Stimulated activated CD4-positive, alpha-beta T cell treated with anti-CD3 and anti-CD28 coated beads, Interleukin-4, amount 100 ng/mL, for 24 hours (primary cell): Measurements from ENCODE around the gene MTUS2.
A peak's percentile ranks its signal among the peaks of the same experiment; 100 is the strongest.

Source experiments
- DNase-seq: peaks from one replicate; pipeline ENCODE4 v3.0.0-alpha.2; 2020

The MTUS2 gene

DNA sequence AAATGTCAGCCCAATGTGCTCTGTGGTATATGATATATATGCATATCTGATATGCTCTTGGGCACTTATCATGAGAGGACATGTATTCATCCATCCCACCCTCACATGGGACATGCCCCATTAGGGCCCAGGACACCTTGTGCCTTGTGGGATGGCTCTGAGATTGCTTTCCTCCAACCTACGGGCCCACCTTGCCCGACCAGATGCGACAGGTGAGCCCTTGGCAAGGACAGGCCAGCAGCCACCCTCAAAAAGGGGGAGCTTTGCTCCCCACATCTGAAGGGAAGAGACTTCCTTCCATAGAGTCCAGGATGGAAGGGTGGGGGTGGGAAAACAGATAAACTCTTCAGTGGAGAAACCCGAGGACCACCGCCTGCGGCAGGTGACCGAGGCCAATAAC, 716.7 kb downstream of the MTUS2 start:
- no peak for DNase-seq

DNA sequence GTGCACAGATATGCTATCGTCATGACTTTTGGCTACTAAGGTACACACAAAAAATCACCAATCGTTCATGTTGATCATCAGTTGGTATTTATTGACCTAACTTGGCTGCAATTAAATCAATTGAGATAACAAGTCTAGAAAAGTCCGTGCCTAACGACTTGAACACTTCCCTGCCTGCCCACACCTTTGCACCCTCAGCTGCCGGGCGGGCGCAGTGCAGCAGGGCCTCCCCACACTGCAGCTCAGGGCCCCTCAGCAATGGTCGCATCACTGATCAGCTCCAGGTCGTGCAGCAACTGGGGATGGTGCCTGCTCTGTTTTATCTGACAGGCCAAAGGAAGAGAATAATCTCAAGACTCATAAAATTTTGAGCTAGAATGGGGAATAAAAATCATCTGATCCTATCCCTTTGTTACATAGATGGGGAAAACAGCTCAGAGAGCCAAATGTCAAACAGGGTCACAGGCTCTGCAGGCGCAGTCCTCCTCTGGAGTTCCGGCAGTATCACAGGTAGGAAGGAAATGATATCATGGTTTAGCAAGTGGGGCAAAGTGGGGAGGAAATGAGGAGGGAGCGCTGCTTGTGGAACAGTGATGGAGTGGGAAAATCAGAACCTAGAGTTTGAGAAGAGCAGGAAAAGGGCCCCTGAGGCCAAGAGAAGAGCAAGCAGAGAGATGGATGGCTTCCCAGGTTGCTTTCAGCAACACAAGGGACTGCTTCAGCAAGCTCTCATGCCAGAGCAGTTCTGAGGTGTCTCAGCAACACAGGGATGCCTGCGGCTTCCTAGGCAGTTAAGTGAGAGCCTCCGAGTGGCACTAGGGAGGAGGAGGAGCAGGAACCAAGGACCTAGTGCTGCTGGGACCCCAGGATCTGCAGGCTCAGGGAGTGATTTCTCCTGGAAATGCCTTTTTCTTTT, 717.9 kb downstream of the MTUS2 start:
- DNase-seq = no peak

DNA sequence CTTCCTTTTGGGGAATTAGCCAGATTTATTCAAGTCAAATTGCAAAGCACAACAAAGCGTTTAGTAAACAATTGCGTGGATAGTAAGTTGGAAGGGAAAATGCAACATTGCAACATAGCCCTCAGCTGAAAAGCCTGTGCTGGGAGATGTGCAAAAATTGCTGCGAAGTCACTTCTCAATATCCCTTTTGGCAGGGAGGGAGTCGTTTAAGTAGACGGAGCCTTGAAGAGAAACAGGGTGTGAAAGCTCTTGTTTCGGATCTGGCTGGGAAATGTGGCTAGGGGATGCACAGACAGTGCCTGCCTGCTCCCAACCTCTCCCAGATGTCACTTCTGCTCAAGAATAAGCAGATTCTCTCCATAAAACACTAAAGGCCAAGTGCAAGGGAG, 718.5 kb downstream of the MTUS2 start:
- no peak for DNase-seq

DNA sequence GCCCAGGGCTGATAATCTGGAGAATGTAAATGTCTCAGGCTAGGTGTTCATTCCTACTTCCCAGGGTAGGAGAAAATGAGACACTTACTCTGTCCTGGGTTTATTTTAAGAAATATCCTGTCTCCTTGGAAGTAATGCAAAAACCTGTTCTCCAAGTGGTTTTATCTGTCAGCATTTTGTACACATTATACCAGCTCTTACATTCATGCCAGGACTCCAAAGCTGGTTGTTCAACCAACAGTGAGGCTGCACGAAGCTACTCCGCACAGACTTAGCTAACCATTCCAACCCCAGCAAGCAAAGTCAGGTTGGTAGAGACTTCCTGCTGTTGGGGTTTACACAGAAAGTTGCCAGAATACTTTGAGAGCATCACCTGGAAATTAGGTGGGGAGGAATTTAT, 719.7 kb downstream of the MTUS2 start:
- DNase-seq = no peak

DNA sequence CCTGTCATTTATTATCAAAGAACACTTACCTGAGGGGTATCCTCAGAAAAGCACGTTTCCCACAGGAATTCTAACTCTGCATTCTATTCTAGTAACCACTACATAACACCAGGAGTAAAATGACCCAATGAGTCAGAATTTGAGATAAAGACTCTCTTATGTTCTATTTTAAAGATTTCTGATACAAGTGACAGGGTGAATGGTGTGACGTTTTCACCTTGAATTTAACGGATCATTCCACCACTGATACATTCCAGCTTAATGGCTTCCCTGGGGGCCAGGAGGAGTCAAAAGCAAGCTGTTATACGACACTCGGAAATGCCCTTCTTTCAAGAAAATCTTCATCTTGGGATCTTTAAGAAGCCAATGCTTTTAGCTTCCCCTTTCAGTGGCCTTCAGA, 720.2 kb downstream of the MTUS2 start:
- DNase-seq = no peak

DNA sequence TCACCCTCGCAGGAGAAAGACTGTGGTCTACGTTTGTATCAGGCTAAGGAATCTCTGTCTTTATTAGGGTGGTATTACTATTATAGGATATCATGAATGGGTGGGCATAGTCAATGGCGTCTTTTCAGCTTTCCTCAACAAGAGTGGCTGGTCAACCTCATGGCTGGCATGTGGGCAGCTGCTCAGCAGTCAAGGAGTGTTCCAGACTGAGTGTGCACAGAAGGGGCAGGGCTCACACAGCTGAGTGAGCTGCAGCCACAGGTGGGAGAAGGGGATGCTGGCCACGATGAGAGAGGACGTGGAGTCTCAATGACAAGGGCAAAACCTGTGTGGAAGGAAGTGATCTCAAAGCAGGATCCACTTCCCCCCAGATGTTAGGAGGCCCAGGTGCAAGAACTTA, 720.7 kb downstream of the MTUS2 start:
- DNase-seq = no peak

DNA sequence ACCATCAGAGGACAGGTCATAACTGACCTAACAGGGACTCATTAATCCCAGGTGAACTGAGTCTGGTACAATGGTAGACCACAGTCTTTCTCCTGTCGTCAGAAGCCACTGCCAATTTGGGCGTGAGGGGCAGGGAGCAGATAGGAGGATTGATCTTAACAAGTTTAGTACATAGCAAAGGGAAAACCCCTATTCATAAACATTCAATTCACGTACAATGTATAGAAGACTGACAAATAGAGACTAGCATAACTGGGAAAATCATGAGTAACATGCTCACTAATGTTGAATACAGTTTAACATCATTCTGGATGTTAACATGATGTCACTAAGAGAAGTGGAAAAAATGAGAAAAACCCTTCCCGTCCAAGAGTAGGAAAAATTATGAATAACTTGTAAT, 721.3 kb downstream of the MTUS2 start:
- DNase-seq = no peak

DNA sequence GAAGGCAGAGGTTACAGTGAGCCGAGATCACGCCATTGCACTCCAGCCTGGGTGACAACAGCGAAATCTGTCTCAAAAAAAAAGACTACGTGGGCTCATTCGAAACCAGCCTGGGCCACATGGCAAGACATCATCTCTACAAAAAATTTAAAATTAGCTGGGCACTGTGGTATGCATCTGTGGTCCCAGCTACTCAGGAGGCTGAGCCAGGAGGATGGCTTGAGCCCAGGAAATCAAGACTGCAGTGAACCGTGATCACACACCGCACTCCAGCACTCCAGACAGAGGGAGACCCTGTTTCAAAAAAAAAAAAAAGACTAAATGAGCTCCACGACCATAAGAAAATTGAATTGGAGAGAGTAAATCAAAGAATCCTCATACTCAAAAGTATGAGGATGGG, 722.2 kb downstream of the MTUS2 start:
- DNase-seq = no peak

DNA sequence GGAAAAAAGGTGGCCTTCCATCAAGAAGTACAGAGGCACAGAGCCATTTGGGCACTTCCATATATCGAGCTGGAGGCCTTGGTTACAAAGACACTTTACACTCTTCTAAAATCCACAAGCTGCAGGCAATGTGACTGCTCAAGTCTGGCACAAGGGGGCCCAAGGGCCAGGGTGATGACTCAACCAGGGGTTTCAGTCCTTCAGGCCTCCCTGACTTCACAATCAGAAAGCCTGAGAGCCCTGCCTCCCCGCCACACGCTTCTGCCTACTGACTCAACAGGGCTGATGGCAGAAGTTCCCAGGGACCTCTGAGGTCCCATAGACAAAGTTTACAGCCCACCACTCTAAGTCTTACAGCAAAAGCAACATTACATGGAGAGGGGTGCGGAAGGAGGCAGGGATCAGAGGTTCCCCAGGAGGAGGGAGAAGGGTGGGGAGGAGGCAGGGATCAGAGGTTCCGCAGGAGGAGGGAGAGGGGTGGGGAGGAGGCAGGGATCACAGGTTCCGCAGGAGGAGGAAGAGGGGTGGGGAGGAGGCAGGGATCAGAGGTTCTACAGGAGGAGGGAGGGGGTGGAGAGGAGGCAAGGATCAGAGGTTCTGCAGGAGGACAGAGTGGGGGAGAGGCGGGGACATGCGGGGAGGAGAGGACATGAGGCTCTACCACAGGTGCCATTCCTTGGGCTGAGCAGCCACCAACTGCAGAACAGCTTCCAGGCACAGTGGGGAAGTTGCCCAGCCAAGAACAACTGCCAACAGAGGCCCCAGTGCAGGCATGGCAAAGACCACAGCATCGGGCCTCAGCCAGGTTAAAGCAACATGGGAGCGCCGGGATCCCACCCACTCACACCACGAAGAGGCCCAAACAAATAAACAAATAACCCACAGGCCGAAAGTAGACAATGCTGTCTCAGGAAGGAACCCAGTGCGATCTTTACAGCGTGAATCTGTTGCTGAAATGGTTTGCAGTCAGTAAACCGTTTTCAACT, 723.4 kb downstream of the MTUS2 start:
- peak; percentile 59 for DNase-seq

DNA sequence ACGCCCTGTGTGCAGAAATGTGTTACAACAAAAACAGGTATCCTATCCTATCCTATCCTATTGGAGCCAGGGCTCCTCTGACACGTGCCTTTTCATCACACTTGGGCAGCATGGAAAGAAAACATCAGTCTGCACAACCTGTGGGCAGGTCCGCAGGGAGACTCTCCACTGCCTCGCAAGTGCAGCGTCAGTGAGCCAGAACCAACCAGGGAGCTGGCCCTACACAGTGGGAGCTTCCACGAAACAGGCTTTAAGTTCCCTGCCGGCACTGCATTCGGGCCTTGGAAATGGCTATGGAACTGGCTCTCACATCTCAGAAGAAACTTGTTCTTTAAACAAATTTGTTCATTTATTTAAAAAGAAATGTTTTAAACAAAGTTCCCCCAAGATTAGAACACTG, 725.8 kb downstream of the MTUS2 start:
- DNase-seq = no peak

DNA sequence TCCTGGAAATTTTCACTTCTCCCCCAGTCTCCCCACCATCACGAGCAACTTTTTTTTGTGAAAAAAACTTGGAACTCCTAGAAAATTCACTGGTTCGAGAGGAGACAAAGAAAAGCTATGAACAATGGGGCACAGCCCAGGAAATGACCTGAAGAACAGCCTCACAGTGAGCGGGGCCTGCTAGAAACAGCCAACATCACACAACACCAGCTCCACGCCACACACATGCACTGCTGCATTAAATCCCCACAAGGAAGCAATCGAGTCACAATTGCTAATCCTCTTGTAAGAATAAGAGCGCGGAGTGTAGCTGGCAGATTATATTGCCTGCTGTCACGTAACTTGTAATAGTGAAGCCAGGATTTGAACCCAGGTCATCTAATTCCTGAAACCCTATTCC, 726.5 kb downstream of the MTUS2 start:
- no peak for DNase-seq

DNA sequence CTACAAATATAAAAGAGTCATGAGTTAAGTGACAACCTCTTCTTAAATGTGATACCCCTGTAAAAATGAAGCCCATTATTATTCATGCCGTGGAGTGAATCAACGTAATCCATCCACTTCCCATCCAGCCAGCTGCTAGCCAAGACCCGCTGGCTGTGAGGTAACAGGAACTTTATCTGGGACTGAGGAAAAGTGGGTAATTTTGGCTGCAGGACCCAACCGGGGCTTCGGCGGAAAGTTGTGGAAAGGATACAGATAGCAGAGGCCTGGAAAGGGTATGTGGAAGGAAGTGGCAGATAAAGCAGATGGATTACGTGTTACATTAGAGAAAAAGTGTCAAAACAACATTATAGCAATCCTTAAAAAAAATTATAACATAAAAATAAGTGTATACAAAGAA, 727.0 kb downstream of the MTUS2 start:
- DNase-seq = no peak

DNA sequence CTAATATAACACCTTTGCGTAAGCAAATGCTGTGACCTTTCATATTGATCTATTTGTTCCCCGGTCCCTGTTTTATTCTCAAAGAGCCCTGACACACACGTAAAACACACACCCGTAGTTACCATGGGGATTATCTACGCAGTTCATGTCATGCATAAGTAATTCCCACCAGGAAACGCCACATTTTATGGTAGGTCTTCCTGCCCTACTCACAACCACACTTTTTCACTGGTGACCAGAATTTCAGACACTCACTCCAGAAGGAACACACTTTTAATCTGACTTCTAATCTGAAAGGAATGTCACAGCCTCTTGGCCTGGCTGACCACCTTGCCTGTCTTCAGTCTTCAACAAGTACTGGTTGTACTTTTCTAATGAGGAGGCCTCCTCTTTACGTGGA, 728.6 kb downstream of the MTUS2 start:
- DNase-seq = no peak

DNA sequence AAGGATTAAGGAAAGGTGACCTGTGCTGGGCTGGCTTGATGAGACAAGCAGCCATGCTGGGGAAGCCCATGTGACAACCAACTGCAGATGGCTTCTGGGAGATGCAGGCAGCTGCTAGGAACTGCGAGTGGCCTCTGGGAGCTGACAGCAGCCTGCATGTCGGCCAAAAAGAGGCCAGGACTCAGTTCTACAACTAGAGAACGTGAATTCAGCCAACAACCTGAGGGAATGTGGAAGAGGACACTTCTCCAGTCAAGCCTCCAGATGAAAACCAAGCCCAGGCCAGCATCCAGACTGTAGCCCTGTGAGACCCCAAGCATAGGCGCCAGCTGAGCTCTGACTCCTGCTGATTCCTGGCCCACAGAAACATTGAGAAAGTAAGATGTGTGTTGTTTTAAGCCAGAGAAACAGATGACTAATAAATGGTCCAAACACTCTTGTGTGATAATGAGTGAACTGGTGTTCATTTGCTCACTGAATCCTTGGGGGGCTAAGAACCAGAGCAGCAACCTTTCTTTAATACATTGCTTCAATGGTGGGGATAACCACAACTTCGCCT, 730.4 kb downstream of the MTUS2 start:
- no peak for DNase-seq

DNA sequence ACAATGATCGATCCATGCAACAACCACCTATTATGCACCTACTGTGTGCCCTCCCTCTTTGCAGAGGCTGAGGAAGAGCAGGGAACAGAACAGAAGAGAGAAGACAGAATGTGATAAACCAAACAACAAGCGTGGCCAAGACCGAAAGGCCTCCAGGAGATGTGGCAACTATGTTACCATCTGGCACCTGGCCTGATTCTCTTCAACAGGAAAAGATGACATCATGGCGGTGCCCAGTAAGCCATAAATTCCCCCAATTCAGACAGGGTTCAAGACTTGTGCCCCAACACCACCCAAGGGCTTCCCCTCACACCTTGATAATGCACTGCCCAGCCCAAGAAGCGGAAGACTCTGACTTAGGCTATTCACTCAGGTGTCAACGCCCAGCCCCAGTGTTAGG, 731.1 kb downstream of the MTUS2 start:
- DNase-seq = no peak
